Upper lobe of left lung (tissue), 6 donors: Measurements from ENCODE around the gene DNASE1L3. TPM values are rescaled to one million over a fixed set of nuclear protein-coding genes. Genes with fewer than 3 reads are reported as not detected.
"Not testable (repeated sequence)": the region's sequence is repeated elsewhere in the genome, so short reads cannot be mapped to it uniquely, and the experiment has no call there.

ENCODE experiments used
- ATAC-seq, 2 donors: fragments of 200-7000 bp; cut with Tn5 transposase; one replicate each; pipeline ENCODE4 v1.9.1; 2022; ENCODE audit warnings: mild to moderate bottlenecking in 2 of 2, moderate library complexity in 2 of 2; ENCODE audit not compliant: low FRiP score in 2 of 2
- DNase-seq, 2 donors: peaks; one replicate each; pipeline ENCODE4 v3.0.0-alpha.2; 2019 to 2020
- H3K27ac ChIP-seq, 4 donors: fragments of 200-600 bp; sonication (generic); one replicate each; pipeline ENCODE4 v1.5.1; 2016 to 2019
- H3K27me3 ChIP-seq, 4 donors: fragments of 200-600 bp; sonication (generic); one replicate each; pipeline ENCODE4 v1.5.1; 2017 to 2019
- H3K36me3 ChIP-seq, 4 donors: fragments of 200-600 bp; sonication (generic); one replicate each; pipeline ENCODE4 v1.5.1; 2016 to 2019
- H3K4me1 ChIP-seq, 4 donors: fragments of 200-600 bp; sonication (generic); one replicate each; pipeline ENCODE4 v1.5.1; 2018 to 2019
- H3K4me3 ChIP-seq, 4 donors: fragments of 200-600 bp; sonication (generic); one replicate each; pipeline ENCODE4 v1.5.1; 2017 to 2019; ENCODE audit warnings: mild to moderate bottlenecking in 2 of 4, moderate library complexity in 1 of 4
- H3K9me3 ChIP-seq, 4 donors: fragments of 200-600 bp; sonication (generic); one replicate each; pipeline ENCODE4 v1.5.1; 2018 to 2019
- CTCF ChIP-seq, 6 experiments: fragments of 450-650 bp in 4 of 6; fragments of 200-600 bp in 2 of 6; sonication (generic) in 2 of 6; IDR thresholded peaks; one replicate each; pipeline ENCODE4 v1.5.1; 2016 to 2019; ENCODE audit warnings: antibody characterized with exemption in 6 of 6
- EP300 ChIP-seq, 4 donors: sonication (generic); formaldehyde crosslinking; IDR thresholded peaks; one replicate each; pipeline ENCODE4 v1.5.1; 2017; ENCODE audit warnings: antibody characterized with exemption in 4 of 4, control low read depth in 2 of 4
- POLR2A ChIP-seq, 4 donors: fragments of 450-650 bp; IDR thresholded peaks; one replicate each; pipeline ENCODE4 v1.5.1; 2016 to 2017; ENCODE audit warnings: antibody characterized with exemption in 4 of 4, mild to moderate bottlenecking in 2 of 4
- POLR2AphosphoS5 ChIP-seq, 2 donors: sonication (generic); formaldehyde crosslinking; IDR thresholded peaks; one replicate each; pipeline ENCODE4 v1.5.1; 2017; ENCODE audit warnings: antibody characterized with exemption in 2 of 2
- WGBS, 2 donors: methylation state at CpG; one replicate each; pipeline ENCODE4 v1.1.5; 2017 to 2018; 5-methylcytosine and 5-hydroxymethylcytosine counted together
- total RNA-seq, 6 donors: library from RNA; depleted of rRNA in 4 of 6; stranded (reverse); fragments of >200 nt in 4 of 6; gene quantifications; one replicate each; pipeline versions ENCODE4 v1.1.0 to v1.2.1, GENCODE V29; 2016 to 2021
- donor health status: DM: no; HTN: no; CAD: no; lungs with moderate emphysema.
- donor health status: DM: no; HTN: yes; CAD: no; lungs with severe emphysema.

Gene DNASE1L3
- total RNA-seq, 6 donors from 2014 or later: 0.59 to 35.6 (median 3.3) TPM; not detected in 1

- Histone ChIP-seq H3K27me3 (no peaks in the 10 kb centered on the region), H3K9me3 (no peaks in the 10 kb centered on the region), H3K4me1 (peaks cover 0 to 11% (median 4%) of the 10 kb centered on the region in 4 donors), H3K36me3 (no peaks in the 10 kb centered on the region), H3K4me3 (no peak overlapping the region), H3K27ac (no peak overlapping the region)
- TF ChIP-seq POLR2A (IDR thresholded peaks at IDR 0.05): no peak
- TF ChIP-seq EP300 (IDR thresholded peaks at IDR 0.05): no peak
- no peak for TF ChIP-seq CTCF (IDR thresholded peaks at IDR 0.05)
- TF ChIP-seq POLR2AphosphoS5 (IDR thresholded peaks at IDR 0.05): no peak
- DNase-seq (peak in 1 of 2 donors; percentile 41), ATAC-seq (peak in 1 of 2 donors; percentile 35)
- WGBS, 2 donors: 48 to 49% methylated on average over 7 of the region's 7 CpGs
Observed at GRCh38 chr3:58249358-58250092, 38.8 kb upstream of the DNASE1L3 start.

- ATAC-seq: no peak
- no peak for TF ChIP-seq POLR2AphosphoS5 (IDR thresholded peaks at IDR 0.05)
- no peak for TF ChIP-seq CTCF (IDR thresholded peaks at IDR 0.05)
- TF ChIP-seq EP300 (IDR thresholded peaks at IDR 0.05): no peak
- TF ChIP-seq POLR2A (IDR thresholded peaks at IDR 0.05): no peak
- Histone ChIP-seq H3K9me3 (no peaks in the 10 kb centered on the region), H3K36me3 (no peaks in the 10 kb centered on the region), H3K4me1 (peaks cover 0 to 11% (median 4%) of the 10 kb centered on the region in 4 donors), H3K4me3 (no peak overlapping the region), H3K27me3 (no peaks in the 10 kb centered on the region), H3K27ac (no peak overlapping the region)
- no peak for DNase-seq
- WGBS, 2 donors: 69 to 74% methylated on average over 8 of the region's 8 CpGs
Observed at GRCh38 chr3:58246148-58247047, 35.6 kb upstream of the DNASE1L3 start.

GRCh38 chr3:58243976-58244585 is 33.3 kb upstream of the DNASE1L3 start:
- no peaks in the 10 kb centered on the region for H3K27me3 ChIP-seq
- H3K4me1 ChIP-seq: peaks cover 0 to 5% (median 1%) of the 10 kb centered on the region in 4 donors
- TF ChIP-seq CTCF (IDR thresholded peaks at IDR 0.05): no peak
- TF ChIP-seq POLR2AphosphoS5 (IDR thresholded peaks at IDR 0.05): no peak
- no peak for TF ChIP-seq POLR2A (IDR thresholded peaks at IDR 0.05)
- no peak for TF ChIP-seq EP300 (IDR thresholded peaks at IDR 0.05)
- 89 to 91% methylated on average over 6 of the region's 6 CpGs for WGBS, 2 donors
- no peaks in the 10 kb centered on the region for H3K9me3 ChIP-seq
- no peaks in the 10 kb centered on the region for H3K36me3 ChIP-seq
- H3K27ac ChIP-seq: no peak overlapping the region
- DNase-seq (no peak), ATAC-seq (no peak)
- no peak overlapping the region for H3K4me3 ChIP-seq

GRCh38 chr3:58242860-58243259 is 32.1 kb upstream of the DNASE1L3 start:
- H3K27me3 ChIP-seq, DNase-seq, H3K9me3 ChIP-seq, ATAC-seq, H3K36me3 ChIP-seq, H3K27ac ChIP-seq, H3K4me3 ChIP-seq: not testable (repeated sequence)
- H3K4me1 ChIP-seq: peaks cover 7 to 15% (median 11%) of the 10 kb centered on the region in 4 donors
- 71 to 76% methylated on average over 4 of the region's 4 CpGs for WGBS, 2 donors

- WGBS, 2 donors: 80 to 82% methylated on average over 1 of the region's 1 CpG
- Histone ChIP-seq H3K9me3 (no peaks in the 10 kb centered on the region), H3K36me3 (no peaks in the 10 kb centered on the region), H3K4me3 (no peak overlapping the region), H3K27ac (no peak overlapping the region), H3K4me1 (peaks cover 7 to 15% (median 11%) of the 10 kb centered on the region in 4 donors), H3K27me3 (no peaks in the 10 kb centered on the region)
- ATAC-seq: no peak
- TF ChIP-seq POLR2A (IDR thresholded peaks at IDR 0.05): no peak
- no peak for TF ChIP-seq EP300 (IDR thresholded peaks at IDR 0.05)
- no peak for TF ChIP-seq POLR2AphosphoS5 (IDR thresholded peaks at IDR 0.05)
- TF ChIP-seq CTCF (IDR thresholded peaks at IDR 0.05): no peak
- no peak for DNase-seq
Observed at GRCh38 chr3:58242340-58242739, 31.6 kb upstream of the DNASE1L3 start.
